Keratinocyte (primary cell): Measurements from ENCODE around the gene SERPINB5. TPM values are rescaled to one million over a fixed set of nuclear protein-coding genes. Genes with fewer than 3 reads are reported as not detected.

Source experiments
- DNase-seq: peaks from one replicate; pipeline ENCODE4 v3.0.0-alpha.2; 2011; ENCODE audit warnings: low read depth, missing footprints, low spot score
- FAIRE-seq: peaks from 2 replicates; lab custom pipeline; 2011; peaks lifted over from hg19 to GRCh38; lab: Jason Lieb, UNC
- H2AFZ ChIP-seq: 2 replicates; pipeline ENCODE4 v1.6.0; 2012; ENCODE audit warnings: low read length, control low read depth, inconsistent platforms; ENCODE audit not compliant: control insufficient read depth
- H3K27ac ChIP-seq: 2 replicates; pipeline ENCODE4 v1.5.1; 2011; ENCODE audit warnings: low read length; ENCODE audit not compliant: control insufficient read depth, insufficient read depth
- H3K27me3 ChIP-seq: 3 replicates; pipeline ENCODE4 v1.6.0; 2011; ENCODE audit warnings: low read length; ENCODE audit not compliant: control insufficient read depth, insufficient read depth; ENCODE audit errors: extremely low read depth
- H3K36me3 ChIP-seq, 2 experiments: 2 replicates in 1 of 2; 3 replicates in 1 of 2; pipeline ENCODE4 v1.5.1; 2011; ENCODE audit warnings: low read length in 2 of 2, mild to moderate bottlenecking in 1 of 2; ENCODE audit not compliant: control insufficient read depth in 2 of 2, insufficient read depth in 2 of 2; ENCODE audit errors: extremely low read depth in 1 of 2
- H3K4me1 ChIP-seq: 3 replicates; pipeline ENCODE4 v1.5.1; 2011; ENCODE audit warnings: low read length; ENCODE audit not compliant: control insufficient read depth, insufficient read depth; ENCODE audit errors: extremely low read depth
- H3K4me2 ChIP-seq: 3 replicates; pipeline ENCODE4 v1.6.0; 2011; ENCODE audit warnings: low read depth, low read length; ENCODE audit not compliant: control insufficient read depth, insufficient read depth; ENCODE audit errors: extremely low read depth
- H3K4me3 ChIP-seq, 3 experiments: fragments of 200-600 bp in 1 of 3; sonication (generic) in 1 of 3; 2 replicates in 2 of 3; 3 replicates in 1 of 3; pipeline ENCODE4 v1.5.1; 2011 to 2016; ENCODE audit warnings: low read length in 3 of 3, mild to moderate bottlenecking in 3 of 3, control low read depth in 2 of 3, inconsistent platforms in 1 of 3, low read depth in 1 of 3, mixed read lengths in 1 of 3, mixed run types in 1 of 3, moderate library complexity in 1 of 3; ENCODE audit not compliant: control insufficient read depth in 2 of 3, insufficient read depth in 2 of 3; ENCODE audit errors: extremely low read depth in 1 of 3
- H3K79me2 ChIP-seq: 2 replicates; pipeline ENCODE4 v1.6.0; 2012; ENCODE audit warnings: low read length; ENCODE audit not compliant: control insufficient read depth, insufficient read depth
- H3K9ac ChIP-seq: 3 replicates; pipeline ENCODE4 v1.6.0; 2011; ENCODE audit warnings: low read length; ENCODE audit not compliant: control insufficient read depth, insufficient read depth; ENCODE audit errors: extremely low read depth
- H3K9me1 ChIP-seq: 3 replicates; pipeline ENCODE4 v1.6.0; 2011; ENCODE audit warnings: low read length; ENCODE audit not compliant: control insufficient read depth, insufficient read depth; ENCODE audit errors: extremely low read depth
- H3K9me3 ChIP-seq: 2 replicates; pipeline ENCODE4 v1.5.1; 2012; ENCODE audit warnings: low read depth, low read length; ENCODE audit not compliant: control insufficient read depth
- H4K20me1 ChIP-seq: 3 replicates; pipeline ENCODE4 v1.6.0; 2011; ENCODE audit warnings: low read length; ENCODE audit not compliant: control insufficient read depth, insufficient read depth; ENCODE audit errors: extremely low read depth
- CTCF ChIP-seq, 3 experiments: IDR thresholded peaks in 1 of 3; conservative IDR thresholded peaks in 1 of 3; optimal IDR thresholded peaks in 1 of 3; 2 replicates in 2 of 3; 3 replicates in 1 of 3; pipeline versions ENCODE3 to v1.5.1; 2011; ENCODE audit warnings: low read length in 3 of 3, mild to moderate bottlenecking in 3 of 3, moderate library complexity in 2 of 3, control low read depth in 1 of 3, inconsistent platforms in 1 of 3; ENCODE audit not compliant: insufficient read depth in 2 of 3; ENCODE audit errors: extremely low read depth in 1 of 3
- EZH2 ChIP-seq: IDR thresholded peaks from one replicate; pipeline ENCODE4 v1.6.1; 2012; ENCODE audit warnings: inconsistent platforms, mild to moderate bottlenecking, low read length, moderate library complexity
- dilution Hi-C: fragments of 300-500 bp; cut with MboI; formaldehyde crosslinking; loops from one replicate; pipeline ENCODE4 v1.7.0; 2020; ENCODE audit warnings: low sequenced_read_pairs; ENCODE audit not compliant: extremely low pct_ligation_motif_present
- polyA plus RNA-seq, 5 experiments: library from polyadenylated mRNA; depleted of rRNA in 3 of 5; stranded (reverse) in 3 of 5; stranded (forward) in 1 of 5; unstranded in 1 of 5; fragments of >200 nt; gene quantifications; 1 replicate in 1 of 5; 2 replicates in 3 of 5; 3 replicates in 1 of 5; pipeline versions ENCODE4 v1.2.1 to v1.2.3, GENCODE V29; 2011 to 2012; ENCODE audit warnings: missing spikeins in 2 of 5, low read depth in 1 of 5, low replicate concordance in 1 of 5

Gene SERPINB5
- polyA plus RNA-seq, 1 donor (not counting 4 experiments of a cell fraction or from before 2014, with no cell fraction given): 833 TPM

DNA sequence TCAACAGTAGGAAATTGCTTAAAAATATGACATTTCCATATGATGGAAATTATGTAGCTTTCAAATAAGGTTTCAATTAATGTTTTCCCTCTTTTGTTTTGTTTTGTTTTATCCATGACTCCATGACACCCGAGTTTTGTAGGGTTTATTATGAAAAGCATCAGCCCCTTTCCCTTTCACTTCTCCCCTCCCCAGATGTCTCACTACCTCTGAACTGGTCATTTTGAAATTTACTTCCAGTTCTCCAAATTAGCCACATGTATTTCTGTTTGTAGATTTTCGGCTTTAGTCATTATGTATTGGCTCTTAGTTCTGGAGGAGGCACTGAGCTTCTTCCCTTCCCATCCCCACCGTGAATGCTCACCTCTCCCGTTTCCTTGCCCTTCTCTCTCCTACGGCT lies 35.9 kb upstream of the SERPINB5 start:
- Histone ChIP-seq H3K4me1 (peaks cover 24% of the 10 kb centered on the region), H3K9me3 (no peaks in the 10 kb centered on the region), H3K9ac (no peak overlapping the region), H2AFZ (no peak overlapping the region), H3K27me3 (no peaks in the 10 kb centered on the region), H3K4me3 (no peak overlapping the region), H4K20me1 (no peaks in the 10 kb centered on the region), H3K36me3 (no peaks in the 10 kb centered on the region), H3K9me1 (no peaks in the 10 kb centered on the region), H3K27ac (no peak overlapping the region), H3K79me2 (no peaks in the 10 kb centered on the region), H3K4me2 (no peak overlapping the region)
- dilution Hi-C loops: no loop called here
- DNase-seq: no peak
- no peak for TF ChIP-seq EZH2
- TF ChIP-seq CTCF (optimal IDR thresholded peaks at IDR 0.05 in 1 of 3, IDR thresholded peaks at IDR 0.05 in 1 of 3, conservative IDR thresholded peaks at IDR 0.05 in 1 of 3; ENCODE audit: extremely low read depth in 1 of 3, insufficient read depth in 2 of 3, low read length in 3 of 3): no peak
- no peak for FAIRE-seq

GRCh38 chr18:63443829-63444228 lies 32.9 kb upstream of the SERPINB5 start:
- peak overlapping the region; percentile 88 for H3K27ac ChIP-seq
- H2AFZ ChIP-seq: peak overlapping the region; percentile 70

More at GRCh38 chr18:63443829-63444228, 32.9 kb upstream of the SERPINB5 start:
- DNase-seq: peak; percentile 92
- H3K4me2 ChIP-seq: peak overlapping the region; percentile 51
- TF ChIP-seq EZH2: no peak
- TF ChIP-seq CTCF (optimal IDR thresholded peaks at IDR 0.05 in 1 of 3, IDR thresholded peaks at IDR 0.05 in 1 of 3, conservative IDR thresholded peaks at IDR 0.05 in 1 of 3; ENCODE audit: extremely low read depth in 1 of 3, insufficient read depth in 2 of 3, low read length in 3 of 3): peak in 2 of 3 experiments; percentile 40 to 46
- no peaks in the 10 kb centered on the region for H3K27me3 ChIP-seq
- H3K36me3 ChIP-seq: no peaks in the 10 kb centered on the region
- no peaks in the 10 kb centered on the region for H3K79me2 ChIP-seq
- H3K9me3 ChIP-seq: no peaks in the 10 kb centered on the region
- peaks cover 22% of the 10 kb centered on the region for H3K4me1 ChIP-seq
- no peaks in the 10 kb centered on the region for H4K20me1 ChIP-seq
- no peaks in the 10 kb centered on the region for H3K9me1 ChIP-seq
- dilution Hi-C loops: no loop called here
- peak; percentile 90 for FAIRE-seq
- peak overlapping the region; percentile 71 for H3K9ac ChIP-seq
- H3K4me3 ChIP-seq: no peak overlapping the region
